Spleen (tissue), 11 donors: Measurements from ENCODE around the gene PAX5. TPM values are rescaled to one million over a fixed set of nuclear protein-coding genes. Genes with fewer than 3 reads are reported as not detected.

Experiments
- DNase-seq: peaks from one replicate; pipeline ENCODE4 v3.0.0-alpha.2; 2020
- H3K27ac ChIP-seq, 8 donors: fragments of 200-600 bp; sonication (generic) in 7 of 8; 1 replicate in 4 of 8; 2 replicates in 4 of 8; pipeline versions ENCODE4 v1.5.0 to v1.8.0; 2016 to 2021; ENCODE audit warnings: inconsistent platforms in 4 of 8, mild to moderate bottlenecking in 4 of 8, moderate library complexity in 1 of 8
- H3K27me3 ChIP-seq, 7 donors: fragments of 200-600 bp; sonication (generic) in 6 of 7; replicated peaks in 1 of 7; 1 replicate in 4 of 7; 2 replicates in 3 of 7; pipeline versions ENCODE4 v1.5.0 to v1.8.0; 2016 to 2021; ENCODE audit warnings: inconsistent platforms in 3 of 7, mild to moderate bottlenecking in 1 of 7
- H3K36me3 ChIP-seq, 6 donors: fragments of 200-600 bp; sonication (generic) in 5 of 6; 1 replicate in 4 of 6; 2 replicates in 2 of 6; pipeline versions ENCODE4 v1.5.0 to v1.8.0; 2016 to 2021; ENCODE audit warnings: inconsistent platforms in 2 of 6
- H3K4me1 ChIP-seq, 6 donors: fragments of 200-600 bp; sonication (generic) in 5 of 6; 1 replicate in 3 of 6; 2 replicates in 3 of 6; pipeline versions ENCODE4 v1.5.0 to v1.8.0; 2016 to 2021; ENCODE audit warnings: inconsistent platforms in 3 of 6
- H3K4me3 ChIP-seq, 8 donors: fragments of 200-600 bp; sonication (generic) in 7 of 8; 1 replicate in 4 of 8; 2 replicates in 4 of 8; pipeline versions ENCODE4 v1.5.0 to v1.8.0; 2016 to 2021; ENCODE audit warnings: inconsistent platforms in 4 of 8, mild to moderate bottlenecking in 4 of 8, moderate library complexity in 2 of 8
- H3K9me3 ChIP-seq, 8 donors: fragments of 200-600 bp; sonication (generic) in 7 of 8; 1 replicate in 4 of 8; 2 replicates in 4 of 8; pipeline versions ENCODE4 v1.5.0 to v1.8.0; 2016 to 2021; ENCODE audit warnings: inconsistent platforms in 4 of 8
- CTCF ChIP-seq, 11 experiments: fragments of 200-600 bp in 7 of 11; fragments of 450-650 bp in 4 of 11; sonication (generic) in 4 of 11; IDR thresholded peaks in 8 of 11; conservative IDR thresholded peaks in 3 of 11; 1 replicate in 7 of 11; 2 replicates in 4 of 11; pipeline versions ENCODE4 v1.4.0 to v1.8.0; 2016 to 2021; ENCODE audit warnings: antibody characterized with exemption in 11 of 11, inconsistent platforms in 4 of 11, mild to moderate bottlenecking in 1 of 11
- POLR2A ChIP-seq, 3 donors: fragments of 450-650 bp; IDR thresholded peaks; one replicate each; pipeline ENCODE4 v1.5.1; 2017; ENCODE audit warnings: antibody characterized with exemption in 3 of 3, mild to moderate bottlenecking in 1 of 3
- POLR2AphosphoS5 ChIP-seq, 3 donors: sonication (generic); formaldehyde crosslinking; IDR thresholded peaks; one replicate each; pipeline ENCODE4 v1.5.1; 2017; ENCODE audit warnings: antibody characterized with exemption in 3 of 3
- WGBS, 5 donors: extraction: QIAGEN DNeasy Blood & Tissue Kit in 3 of 5; methylation state at CpG; one replicate each; pipeline versions ENCODE4 v1.1.5 to v1.1.7; 2013 to 2018; 5-methylcytosine and 5-hydroxymethylcytosine counted together
- intact Hi-C: fragments of 100-400 bp; cut with DNase I; formaldehyde crosslinking; loops from one replicate; pipeline ENCODE4 v1.15.0; 2023; ENCODE audit warnings: low total_unique reads
- polyA plus RNA-seq, 3 donors: library from polyadenylated mRNA; stranded (reverse); fragments of 200-250 nt; gene quantifications; one replicate each; pipeline ENCODE4 v1.2.1, GENCODE V29; 2013
- total RNA-seq, 7 donors: library from RNA; depleted of rRNA in 3 of 7; stranded (reverse); fragments of >200 nt in 3 of 7; fragmentation: NEBNext Ultra II Directional in 4 of 7; extraction: Animal tissue kit (Norgen Biotek cat#: 25700) in 4 of 7; gene quantifications; one replicate each; pipeline versions ENCODE4 v1.1.0 to v1.2.1, GENCODE V29; 2016 to 2021
- donor health status: healthy with polysubstance abuse.
- donor health status: DM: no; HTN: no; CAD: no; lungs with moderate emphysema.
- donor health status: DM: no; HTN: no; CAD: no.
- donor health status: Bipolar disorder and iron deficiency.
- donor health status: healthy.
- donor health status: DM: no; HTN: no; CAD: no.
- donor health status: DM: yes; HTN: yes; CAD: no.

The PAX5 gene
- total and polyA plus RNA-seq, 10 donors: 15.9 to 120 (median 53.0) TPM

GRCh38 chr9:36854751-36855150, 179.3 kb downstream of the PAX5 start:
- Histone ChIP-seq H3K27me3 (peaks cover 0 to 10% (median 0%) of the 10 kb centered on the region in 7 donors), H3K4me3 (no peak overlapping the region), H3K36me3 (peaks cover 0 to 47% (median 0%) of the 10 kb centered on the region in 6 donors), H3K4me1 (peaks cover 0 to 9% (median 0%) of the 10 kb centered on the region in 6 donors), H3K9me3 (no peaks in the 10 kb centered on the region), H3K27ac (no peak overlapping the region)
- DNase-seq: no peak
- intact Hi-C loops: no loop called here
- TF ChIP-seq POLR2A (IDR thresholded peaks at IDR 0.05) (no peak), CTCF (IDR thresholded peaks at IDR 0.05 in 8 of 11, conservative IDR thresholded peaks at IDR 0.05 in 3 of 11) (no peak), POLR2AphosphoS5 (IDR thresholded peaks at IDR 0.05) (no peak)
- WGBS, 5 donors: 84 to 91% (median 87%) methylated on average over 9 to 10 of the region's 10 CpGs

GRCh38 chr9:36854034-36854433, 180.0 kb downstream of the PAX5 start:
- intact Hi-C loops: no loop called here
- WGBS, 5 donors: 74 to 85% (median 81%) methylated on average over 13 of the region's 13 CpGs
- peaks cover 0 to 51% (median 0%) of the 10 kb centered on the region in 6 donors for H3K36me3 ChIP-seq

DNA sequence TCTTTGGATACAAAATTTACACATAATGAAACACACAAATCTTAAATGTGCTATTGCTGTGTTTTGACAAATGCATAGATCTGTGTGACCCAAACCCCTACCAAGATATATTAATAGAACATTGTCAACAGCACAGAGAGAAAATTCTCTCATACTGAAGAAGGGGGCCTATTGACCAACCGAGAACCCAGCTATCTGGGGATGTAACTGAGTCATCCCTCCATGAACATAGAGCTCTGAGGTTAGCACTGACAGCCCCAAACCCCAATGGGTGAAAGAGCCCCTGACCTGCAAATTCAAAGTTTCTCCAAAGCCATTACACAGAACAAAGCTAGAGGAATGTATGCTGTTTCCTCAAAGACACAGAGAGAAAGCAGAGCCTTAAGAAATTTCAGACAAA, 180.8 kb downstream of the PAX5 start:
- Histone ChIP-seq H3K9me3 (no peaks in the 10 kb centered on the region), H3K4me1 (peaks cover 0 to 9% (median 0%) of the 10 kb centered on the region in 6 donors), H3K4me3 (no peak overlapping the region), H3K36me3 (peaks cover 0 to 59% (median 0%) of the 10 kb centered on the region in 6 donors), H3K27me3 (peaks cover 0 to 3% (median 0%) of the 10 kb centered on the region in 7 donors), H3K27ac (no peak overlapping the region)
- no peak for DNase-seq
- no peak for TF ChIP-seq POLR2A (IDR thresholded peaks at IDR 0.05)
- no peak for TF ChIP-seq POLR2AphosphoS5 (IDR thresholded peaks at IDR 0.05)
- TF ChIP-seq CTCF (IDR thresholded peaks at IDR 0.05 in 8 of 11, conservative IDR thresholded peaks at IDR 0.05 in 3 of 11): no peak
- intact Hi-C loops: no loop called here
- WGBS, 5 donors: 68 to 76% (median 71%) methylated on average over 1 of the region's 1 CpG

More at GRCh38 chr9:36854034-36854433, 180.0 kb downstream of the PAX5 start:
- Histone ChIP-seq H3K9me3 (no peaks in the 10 kb centered on the region), H3K27ac (no peak overlapping the region), H3K27me3 (peaks cover 0 to 3% (median 0%) of the 10 kb centered on the region in 7 donors), H3K4me1 (peaks cover 0 to 9% (median 0%) of the 10 kb centered on the region in 6 donors), H3K4me3 (no peak overlapping the region)
- TF ChIP-seq POLR2AphosphoS5 (IDR thresholded peaks at IDR 0.05) (no peak), POLR2A (IDR thresholded peaks at IDR 0.05) (no peak), CTCF (IDR thresholded peaks at IDR 0.05 in 8 of 11, conservative IDR thresholded peaks at IDR 0.05 in 3 of 11) (no peak)
- DNase-seq: no peak

GRCh38 chr9:36849943-36850342, 184.1 kb downstream of the PAX5 start:
- Histone ChIP-seq H3K36me3 (peaks cover 0 to 86% (median 4%) of the 10 kb centered on the region in 6 donors), H3K9me3 (no peaks in the 10 kb centered on the region), H3K4me1 (no peaks in the 10 kb centered on the region), H3K27me3 (no peaks in the 10 kb centered on the region), H3K27ac (no peak overlapping the region), H3K4me3 (no peak overlapping the region)
- DNase-seq: no peak
- TF ChIP-seq CTCF (IDR thresholded peaks at IDR 0.05 in 8 of 11, conservative IDR thresholded peaks at IDR 0.05 in 3 of 11) (no peak), POLR2AphosphoS5 (IDR thresholded peaks at IDR 0.05) (peak in 1 of 3 donors; percentile 51)
- 87 to 93% (median 89%) methylated on average over 9 of the region's 9 CpGs for WGBS, 5 donors
- intact Hi-C loops: no loop called here
